HCT116 (cell line): ENCODE measurements around the gene NXPE2. TPM values are rescaled to one million over a fixed set of nuclear protein-coding genes. Genes with fewer than 3 reads are reported as not detected.

Source experiments
- total RNA-seq: library from RNA; stranded (reverse); gene quantifications from one replicate; pipeline ENCODE4 v1.2.1, GENCODE V29; 2021; ENCODE audit not compliant: unreplicated experiment

Gene NXPE2
- total RNA-seq, 1 experiment from 2014 or later: not detected

Other genes starting within 250 kb of the NXPE2 start
- gene REXO2, start 239.1 kb upstream of the NXPE2 start, total RNA-seq: 72.5 TPM
- not detected for gene NXPE1, start 118.6 kb upstream of the NXPE2 start, total RNA-seq
- not detected for gene NXPE4, start 82.7 kb upstream of the NXPE2 start, total RNA-seq